Mesothelial cell of epicardium (in vitro differentiated cells): ENCODE measurements around the gene KCNB1. TPM values are rescaled to one million over a fixed set of nuclear protein-coding genes. Genes with fewer than 3 reads are reported as not detected.
A peak's percentile ranks its signal among the peaks of the same experiment; 100 is the strongest.

Experiments used
- DNase-seq, 2 experiments: peaks; one replicate each; pipeline ENCODE4 v3.0.0; 2021; ENCODE audit warnings: low spot score in 2 of 2; ENCODE audit not compliant: unreplicated experiment in 2 of 2
- H3K27ac Mint-ChIP-seq: 2 replicates; pipeline ENCODE4 v1.8.0; 2021; ENCODE audit warnings: mixed read lengths
- H3K27me3 Mint-ChIP-seq: 2 replicates; pipeline ENCODE4 v1.8.0; 2021; ENCODE audit warnings: low read depth, mixed read lengths
- H3K36me3 Mint-ChIP-seq: 2 replicates; pipeline ENCODE4 v1.8.0; 2021; ENCODE audit warnings: mixed read lengths
- H3K4me1 Mint-ChIP-seq: 2 replicates; pipeline ENCODE4 v1.8.0; 2021; ENCODE audit warnings: mixed read lengths
- H3K4me3 Mint-ChIP-seq: 2 replicates; pipeline ENCODE4 v1.8.0; 2021; ENCODE audit warnings: mild to moderate bottlenecking, moderate library complexity, mixed read lengths
- H3K9me3 Mint-ChIP-seq: 2 replicates; pipeline ENCODE4 v1.8.0; 2021; ENCODE audit warnings: mixed read lengths
- CTCF ChIP-seq: fragments of 200-600 bp; sonication (generic); IDR thresholded peaks from one replicate; pipeline ENCODE4 v1.5.0; 2021; ENCODE audit warnings: antibody characterized with exemption; ENCODE audit not compliant: unreplicated experiment
- total RNA-seq: library from RNA; stranded (reverse); gene quantifications from 3 replicates; pipeline ENCODE4 v1.2.1, GENCODE V29; 2021

The KCNB1 gene
- total RNA-seq, 1 donor from 2014 or later, result 0.51 TPM

GRCh38 chr20:49346682-49347081, 135.8 kb downstream of the KCNB1 start:
- Mint-ChIP-seq H3K4me1 (peaks cover 15% of the 10 kb centered on the region), H3K27me3 (peaks cover 16% of the 10 kb centered on the region), H3K27ac (peak overlapping the region; percentile 21), H3K4me3 (no peak overlapping the region), H3K9me3 (no peaks in the 10 kb centered on the region), H3K36me3 (no peaks in the 10 kb centered on the region)
- no peak for TF ChIP-seq CTCF
- DNase-seq, result no peak

DNA sequence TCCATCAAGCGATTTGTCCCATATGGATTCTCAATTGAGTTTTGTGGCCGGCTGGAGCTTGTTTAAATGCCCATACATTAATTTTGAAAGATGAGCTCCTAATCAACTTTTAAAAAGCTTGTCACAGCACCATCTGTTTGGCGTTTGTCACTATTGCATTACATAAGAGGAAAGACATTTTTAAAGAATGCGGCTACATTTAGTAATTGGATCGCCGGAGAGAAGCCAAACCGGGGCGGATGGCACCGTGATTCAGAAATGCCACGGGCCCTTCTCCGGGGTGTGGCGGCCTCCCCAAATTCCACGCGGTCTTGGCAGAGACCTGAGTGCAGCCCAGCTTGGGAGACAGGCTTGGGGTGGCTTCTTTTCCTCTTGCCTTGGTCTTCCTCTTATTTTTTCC, 136.9 kb downstream of the KCNB1 start:
- Mint-ChIP-seq H3K9me3 (no peaks in the 10 kb centered on the region), H3K27ac (peak overlapping the region; percentile 71), H3K4me3 (no peak overlapping the region), H3K27me3 (peaks cover 19% of the 10 kb centered on the region), H3K36me3 (no peaks in the 10 kb centered on the region), H3K4me1 (peaks cover 15% of the 10 kb centered on the region)
- TF ChIP-seq CTCF, result no peak
- DNase-seq, result no peak

GRCh38 chr20:49344975-49345374, 137.5 kb downstream of the KCNB1 start:
- Mint-ChIP-seq H3K9me3 (no peaks in the 10 kb centered on the region), H3K27ac (peak overlapping the region; percentile 71), H3K4me3 (no peak overlapping the region), H3K4me1 (peaks cover 15% of the 10 kb centered on the region), H3K36me3 (no peaks in the 10 kb centered on the region), H3K27me3 (peaks cover 19% of the 10 kb centered on the region)
- DNase-seq, result no peak
- TF ChIP-seq CTCF, result no peak

- H3K36me3 Mint-ChIP-seq, result no peaks in the 10 kb centered on the region
- no peak for DNase-seq
- no peak overlapping the region for H3K4me3 Mint-ChIP-seq
- H3K9me3 Mint-ChIP-seq, result no peaks in the 10 kb centered on the region
- no peak for TF ChIP-seq CTCF
- no peak overlapping the region for H3K27ac Mint-ChIP-seq
- peaks cover 15% of the 10 kb centered on the region for H3K4me1 Mint-ChIP-seq
- H3K27me3 Mint-ChIP-seq, result peaks cover 18% of the 10 kb centered on the region
Observed at GRCh38 chr20:49344140-49344539, 138.3 kb downstream of the KCNB1 start.

DNA sequence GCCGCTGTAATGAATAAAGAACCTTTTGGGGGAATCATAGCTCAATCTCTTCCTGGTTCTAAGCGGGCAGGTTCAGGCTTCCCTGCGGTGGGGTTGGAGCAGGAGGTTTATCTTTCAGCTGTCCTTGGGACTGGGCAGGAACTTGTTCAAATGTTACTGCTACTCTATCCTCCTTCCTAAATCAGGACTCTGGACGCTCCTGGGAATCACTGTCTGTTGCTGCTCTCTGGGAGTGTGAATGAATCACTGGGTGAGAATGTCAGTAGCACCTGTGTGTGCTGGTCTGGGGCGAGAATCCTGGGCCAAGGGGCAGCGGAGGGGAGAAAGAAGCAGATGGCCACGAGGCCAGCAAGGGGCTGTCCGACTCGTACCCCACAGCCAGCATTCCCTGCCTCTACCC, 139.2 kb downstream of the KCNB1 start:
- peaks cover 17% of the 10 kb centered on the region for H3K27me3 Mint-ChIP-seq
- H3K4me3 Mint-ChIP-seq, result no peak overlapping the region
- no peak for TF ChIP-seq CTCF
- no peaks in the 10 kb centered on the region for H3K36me3 Mint-ChIP-seq
- peaks cover 15% of the 10 kb centered on the region for H3K4me1 Mint-ChIP-seq
- H3K9me3 Mint-ChIP-seq, result no peaks in the 10 kb centered on the region
- peak overlapping the region; percentile 3 for H3K27ac Mint-ChIP-seq
- no peak for DNase-seq
